Activated CD8-positive, alpha-beta memory T cell treated with anti-CD3 and anti-CD28 coated beads, Interleukin-2, amount 10 ng/mL, durations not matched to agents 7 days and 5 days (primary cell): ENCODE measurements around the gene PRPS1. TPM values are rescaled to one million over a fixed set of nuclear protein-coding genes. Genes with fewer than 3 reads are reported as not detected.
A peak's percentile ranks its signal among the peaks of the same experiment; 100 is the strongest.
"Not testable (repeated sequence)": the region's sequence is repeated elsewhere in the genome, so short reads cannot be mapped to it uniquely, and the experiment has no call there.

ENCODE experiments used
- ATAC-seq: fragments of 150-1000 bp; cut with Tn5 transposase; one replicate; pipeline ENCODE4 v1.10.0; 2021; ENCODE audit warnings: moderate library complexity
- CTCF ChIA-PET: fragments of 350-600 bp; sonication (Branson Sonifier 250); formaldehyde crosslinking; loops from one replicate; lab custom pipeline; 2021; ENCODE audit warnings: antibody characterized with exemption; lab: Charles Lee
- DNase-seq: peaks from one replicate; pipeline ENCODE4 v3.0.0-alpha.2; 2020
- H3K27ac Mint-ChIP-seq: one replicate; pipeline ENCODE4 v1.8.0; 2021; ENCODE audit warnings: mild to moderate bottlenecking, mixed read lengths
- H3K27me3 Mint-ChIP-seq: one replicate; pipeline ENCODE4 v1.8.0; 2021; ENCODE audit warnings: mixed read lengths
- H3K36me3 Mint-ChIP-seq: one replicate; pipeline ENCODE4 v1.8.0; 2021; ENCODE audit warnings: mild to moderate bottlenecking, mixed read lengths
- H3K4me1 Mint-ChIP-seq: one replicate; pipeline ENCODE4 v1.8.0; 2021; ENCODE audit warnings: mixed read lengths
- H3K4me3 Mint-ChIP-seq: one replicate; pipeline ENCODE4 v1.8.0; 2021; ENCODE audit warnings: mild to moderate bottlenecking, moderate library complexity, mixed read lengths
- H3K9me3 Mint-ChIP-seq: one replicate; pipeline ENCODE4 v1.8.0; 2022; ENCODE audit warnings: low read depth, mixed read lengths
- total RNA-seq, 2 experiments: library from RNA; stranded (reverse); gene quantifications; one replicate each; pipeline ENCODE4 v1.2.3, GENCODE V29; 2021

PRPS1 gene
- total RNA-seq, 2 experiments from 2014 or later: 68.3 to 75.7 TPM

- DNase-seq, H3K4me1 Mint-ChIP-seq, ATAC-seq, H3K9me3 Mint-ChIP-seq, H3K4me3 Mint-ChIP-seq, H3K27me3 Mint-ChIP-seq, CTCF ChIA-PET, H3K27ac Mint-ChIP-seq, H3K36me3 Mint-ChIP-seq: not testable (repeated sequence)
Observed at GRCh38 chrX:107609061-107609460, 19.2 kb upstream of the PRPS1 start.

- Mint-ChIP-seq H3K36me3 (no peaks in the 10 kb centered on the region), H3K9me3 (no peaks in the 10 kb centered on the region), H3K27ac (no peak overlapping the region), H3K27me3 (peaks cover 2% of the 10 kb centered on the region), H3K4me1 (no peaks in the 10 kb centered on the region), H3K4me3 (no peak overlapping the region)
- ATAC-seq (no peak), DNase-seq (no peak)
- CTCF ChIA-PET: no interaction called here
Observed at GRCh38 chrX:107610667-107611066, 17.6 kb upstream of the PRPS1 start.

GRCh38 chrX:107619885-107620322 is 8.4 kb upstream of the PRPS1 start:
- no peaks in the 10 kb centered on the region for H3K4me1 Mint-ChIP-seq
- DNase-seq (no peak), ATAC-seq (no peak)
- CTCF ChIA-PET: no interaction called here
- no peaks in the 10 kb centered on the region for H3K36me3 Mint-ChIP-seq
- H3K9me3 Mint-ChIP-seq: no peaks in the 10 kb centered on the region
- H3K27me3 Mint-ChIP-seq: peaks cover 6% of the 10 kb centered on the region
- H3K4me3 Mint-ChIP-seq: no peak overlapping the region
- H3K27ac Mint-ChIP-seq: no peak overlapping the region

- Mint-ChIP-seq H3K4me1 (peaks cover 13% of the 10 kb centered on the region), H3K4me3 (no peak overlapping the region), H3K27me3 (peaks cover 4% of the 10 kb centered on the region), H3K9me3 (no peaks in the 10 kb centered on the region), H3K27ac (no peak overlapping the region), H3K36me3 (no peaks in the 10 kb centered on the region)
- DNase-seq (no peak), ATAC-seq (no peak)
- CTCF ChIA-PET: no interaction called here
Observed at GRCh38 chrX:107624893-107625292, 3.4 kb upstream of the PRPS1 start.

- peaks cover under 1% of the 10 kb centered on the region for H3K36me3 Mint-ChIP-seq
- peaks cover 21% of the 10 kb centered on the region for H3K4me1 Mint-ChIP-seq
- ATAC-seq: no peak
- CTCF ChIA-PET: no interaction called here
- no peaks in the 10 kb centered on the region for H3K9me3 Mint-ChIP-seq
- DNase-seq: no peak
- peaks cover under 1% of the 10 kb centered on the region for H3K27me3 Mint-ChIP-seq
- no peak overlapping the region for H3K4me3 Mint-ChIP-seq
- H3K27ac Mint-ChIP-seq: no peak overlapping the region
Observed at GRCh38 chrX:107625739-107626138, 2.6 kb upstream of the PRPS1 start.

GRCh38 chrX:107626481-107626880 is 1.8 kb upstream of the PRPS1 start:
- Mint-ChIP-seq H3K4me3 (no peak overlapping the region), H3K27me3 (no peaks in the 10 kb centered on the region)
- CTCF ChIA-PET: no interaction called here

GRCh38 chrX:107626916-107627315 is 1.4 kb upstream of the PRPS1 start:
- CTCF ChIA-PET: interaction anchor here (4.3 kb wide), 1 partner anchor 15 kb away, joined by 13 read pairs; no protein-coding TSS in a partner anchor

More at GRCh38 chrX:107626481-107626880, 1.8 kb upstream of the PRPS1 start:
- Mint-ChIP-seq H3K36me3 (peaks cover 1% of the 10 kb centered on the region), H3K9me3 (no peaks in the 10 kb centered on the region), H3K27ac (peak overlapping the region; percentile 34), H3K4me1 (peaks cover 22% of the 10 kb centered on the region)
- no peak for DNase-seq
- ATAC-seq: no peak

GRCh38 chrX:107628662-107629539 is 591 bp downstream of the PRPS1 start:
- peak overlapping the region; percentile 93 for H3K27ac Mint-ChIP-seq
- peak overlapping the region; percentile 80 for H3K4me3 Mint-ChIP-seq
- CTCF ChIA-PET: interaction anchor here (1.3 to 4.3 kb wide), 8 partner anchors 11 to 265 kb away, joined by 3 to 13 read pairs (median 6); partner anchors contain the start of gene NCBP2L
- peak; percentile 76 for DNase-seq
- no peaks in the 10 kb centered on the region for H3K27me3 Mint-ChIP-seq
- ATAC-seq: peak; percentile 58
- peaks cover 27% of the 10 kb centered on the region for H3K4me1 Mint-ChIP-seq
- no peaks in the 10 kb centered on the region for H3K9me3 Mint-ChIP-seq
- peaks cover 1% of the 10 kb centered on the region for H3K36me3 Mint-ChIP-seq

More at GRCh38 chrX:107626916-107627315, 1.4 kb upstream of the PRPS1 start:
- ATAC-seq (no peak), DNase-seq (no peak)
- no peak overlapping the region for H3K4me3 Mint-ChIP-seq
- H3K36me3 Mint-ChIP-seq: peaks cover 1% of the 10 kb centered on the region
- H3K27ac Mint-ChIP-seq: peak overlapping the region; percentile 34
- H3K9me3 Mint-ChIP-seq: no peaks in the 10 kb centered on the region
- peaks cover 22% of the 10 kb centered on the region for H3K4me1 Mint-ChIP-seq
- H3K27me3 Mint-ChIP-seq: no peaks in the 10 kb centered on the region

GRCh38 chrX:107629540-107629909 is 1.2 kb downstream of the PRPS1 start:
- ATAC-seq (no peak), DNase-seq (peak; percentile 39)
- CTCF ChIA-PET: interaction anchor here (1.3 to 4.3 kb wide), 8 partner anchors 10 to 147 kb away, joined by 3 to 13 read pairs (median 6); partner anchors contain the start of gene NCBP2L
- Mint-ChIP-seq H3K27me3 (no peaks in the 10 kb centered on the region), H3K36me3 (peaks cover 1% of the 10 kb centered on the region), H3K4me3 (peak overlapping the region; percentile 80), H3K4me1 (peaks cover 27% of the 10 kb centered on the region), H3K9me3 (no peaks in the 10 kb centered on the region), H3K27ac (peak overlapping the region; percentile 93)

GRCh38 chrX:107630031-107630689 is 1.9 kb downstream of the PRPS1 start:
- peak overlapping the region; percentile 24 for H3K27ac Mint-ChIP-seq

GRCh38 chrX:107632346-107632745 is 4.0 kb downstream of the PRPS1 start:
- Mint-ChIP-seq H3K9me3 (no peaks in the 10 kb centered on the region), H3K27ac (no peak overlapping the region)
- CTCF ChIA-PET: interaction anchor here (1.7 to 1.9 kb wide), 2 partner anchors 41 to 87 kb away, joined by 3 to 4 read pairs; no protein-coding TSS in a partner anchor

More at GRCh38 chrX:107630031-107630689, 1.9 kb downstream of the PRPS1 start:
- no peak for DNase-seq
- H3K36me3 Mint-ChIP-seq: peaks cover 3% of the 10 kb centered on the region
- H3K4me1 Mint-ChIP-seq: peaks cover 27% of the 10 kb centered on the region
- ATAC-seq: no peak
- peak overlapping the region; percentile 80 for H3K4me3 Mint-ChIP-seq
- no peaks in the 10 kb centered on the region for H3K27me3 Mint-ChIP-seq
- no peaks in the 10 kb centered on the region for H3K9me3 Mint-ChIP-seq
- CTCF ChIA-PET: interaction anchor here (0.7 to 4.3 kb wide), 5 partner anchors 10 to 92 kb away, joined by 3 to 13 read pairs (median 4); no protein-coding TSS in a partner anchor

GRCh38 chrX:107646735-107647134 is 18.4 kb downstream of the PRPS1 start:
- DNase-seq (no peak), ATAC-seq (no peak)
- Mint-ChIP-seq H3K4me3 (no peak overlapping the region), H3K27ac (no peak overlapping the region), H3K27me3 (no peaks in the 10 kb centered on the region), H3K4me1 (peaks cover 2% of the 10 kb centered on the region), H3K9me3 (no peaks in the 10 kb centered on the region), H3K36me3 (peaks cover 28% of the 10 kb centered on the region)
- CTCF ChIA-PET: no interaction called here

More at GRCh38 chrX:107632346-107632745, 4.0 kb downstream of the PRPS1 start:
- H3K27me3 Mint-ChIP-seq: no peaks in the 10 kb centered on the region
- peaks cover 28% of the 10 kb centered on the region for H3K4me1 Mint-ChIP-seq
- no peak for DNase-seq
- no peak overlapping the region for H3K4me3 Mint-ChIP-seq
- no peak for ATAC-seq
- peaks cover 7% of the 10 kb centered on the region for H3K36me3 Mint-ChIP-seq

- CTCF ChIA-PET: no interaction called here
Observed at GRCh38 chrX:107648332-107648731, 20.0 kb downstream of the PRPS1 start.

More at GRCh38 chrX:107648332-107648731, 20.0 kb downstream of the PRPS1 start:
- no peak for DNase-seq
- Mint-ChIP-seq H3K27ac (no peak overlapping the region), H3K27me3 (no peaks in the 10 kb centered on the region), H3K9me3 (no peaks in the 10 kb centered on the region), H3K4me3 (no peak overlapping the region), H3K36me3 (peaks cover 18% of the 10 kb centered on the region), H3K4me1 (peaks cover 2% of the 10 kb centered on the region)
- ATAC-seq: no peak
